RWPE2 (cell line): ENCODE measurements around the gene AKAP12.

Experiments
- ATAC-seq: fragments of 200-7000 bp; cut with Tn5 transposase; 3 replicates; pipeline ENCODE4 v1.9.1; 2021; ENCODE audit warnings: low read depth
- DNase-seq: peaks from one replicate; pipeline ENCODE4 v3.0.0-alpha.2; 2020; ENCODE audit warnings: low spot score
- H3K27ac ChIP-seq: fragments of 450-650 bp; 2 replicates; pipeline ENCODE4 v1.5.1; 2017; ENCODE audit warnings: mild to moderate bottlenecking; ENCODE audit not compliant: poor library complexity, severe bottlenecking
- H3K27me3 ChIP-seq: fragments of 250-450 bp; sonication (Bioruptor Pico); 2 replicates; pipeline ENCODE4 v1.5.1; 2021; ENCODE audit warnings: mild to moderate bottlenecking, moderate library complexity; ENCODE audit not compliant: insufficient read depth, poor library complexity, severe bottlenecking
- H3K36me3 ChIP-seq: fragments of 250-450 bp; sonication (Bioruptor Pico); 2 replicates; pipeline ENCODE4 v1.5.1; 2020; ENCODE audit warnings: low read depth, mild to moderate bottlenecking, moderate library complexity
- H3K4me1 ChIP-seq: fragments of 250-450 bp; sonication (Bioruptor Pico); 2 replicates; pipeline ENCODE4 v1.5.1; 2021; ENCODE audit warnings: mild to moderate bottlenecking, moderate library complexity; ENCODE audit not compliant: insufficient read depth, poor library complexity, severe bottlenecking
- H3K4me3 ChIP-seq: fragments of 250-450 bp; sonication (Bioruptor Pico); 2 replicates; pipeline ENCODE4 v1.5.1; 2021; ENCODE audit warnings: mild to moderate bottlenecking, moderate library complexity; ENCODE audit not compliant: severe bottlenecking
- H3K9me3 ChIP-seq: fragments of 250-450 bp; sonication (Bioruptor Pico); 2 replicates; pipeline ENCODE4 v1.5.1; 2021; ENCODE audit warnings: mild to moderate bottlenecking, moderate library complexity; ENCODE audit not compliant: severe bottlenecking
- CTCF ChIP-seq: fragments of 450-650 bp; IDR thresholded peaks from one replicate; pipeline ENCODE4 v1.5.1; 2017; ENCODE audit warnings: mild to moderate bottlenecking, moderate library complexity; ENCODE audit not compliant: poor library complexity, severe bottlenecking

The AKAP12 gene

GRCh38 chr6:151284548-151285017 is 44.8 kb downstream of the AKAP12 start:
- Histone ChIP-seq H3K9me3 (no peaks in the 10 kb centered on the region), H3K4me3 (no peak overlapping the region), H3K36me3 (no peaks in the 10 kb centered on the region), H3K4me1 (no peaks in the 10 kb centered on the region), H3K27ac (no peak overlapping the region), H3K27me3 (no peaks in the 10 kb centered on the region)
- DNase-seq (no peak), ATAC-seq (no peak)
- no peak for TF ChIP-seq CTCF

GRCh38 chr6:151285122-151285521 is 45.4 kb downstream of the AKAP12 start:
- no peaks in the 10 kb centered on the region for H3K27me3 ChIP-seq
- no peak for TF ChIP-seq CTCF
- no peak overlapping the region for H3K4me3 ChIP-seq
- H3K9me3 ChIP-seq: no peaks in the 10 kb centered on the region
- H3K27ac ChIP-seq: no peak overlapping the region
- H3K36me3 ChIP-seq: no peaks in the 10 kb centered on the region
- H3K4me1 ChIP-seq: no peaks in the 10 kb centered on the region
- ATAC-seq (no peak), DNase-seq (no peak)

- Histone ChIP-seq H3K27me3 (no peaks in the 10 kb centered on the region), H3K9me3 (no peaks in the 10 kb centered on the region), H3K36me3 (no peaks in the 10 kb centered on the region), H3K27ac (no peak overlapping the region), H3K4me1 (no peaks in the 10 kb centered on the region), H3K4me3 (no peak overlapping the region)
- no peak for ATAC-seq
- no peak for DNase-seq
- TF ChIP-seq CTCF: no peak
These were observed 46.4 kb downstream of the AKAP12 start for GRCh38 chr6:151286214-151286613.

- no peak for TF ChIP-seq CTCF
- no peaks in the 10 kb centered on the region for H3K4me1 ChIP-seq
- H3K27me3 ChIP-seq: no peaks in the 10 kb centered on the region
- no peak overlapping the region for H3K4me3 ChIP-seq
- H3K27ac ChIP-seq: no peak overlapping the region
- no peaks in the 10 kb centered on the region for H3K36me3 ChIP-seq
- ATAC-seq (no peak), DNase-seq (no peak)
- H3K9me3 ChIP-seq: no peaks in the 10 kb centered on the region
These were observed 49.1 kb downstream of the AKAP12 start for GRCh38 chr6:151288712-151289398.

GRCh38 chr6:151289399-151290007 is 49.7 kb downstream of the AKAP12 start:
- Histone ChIP-seq H3K4me1 (no peaks in the 10 kb centered on the region), H3K27ac (no peak overlapping the region), H3K4me3 (no peak overlapping the region), H3K27me3 (no peaks in the 10 kb centered on the region), H3K36me3 (no peaks in the 10 kb centered on the region), H3K9me3 (no peaks in the 10 kb centered on the region)
- TF ChIP-seq CTCF: no peak
- ATAC-seq: no peak
- no peak for DNase-seq
